ENCODE data around the gene GDAP2.

DNA sequence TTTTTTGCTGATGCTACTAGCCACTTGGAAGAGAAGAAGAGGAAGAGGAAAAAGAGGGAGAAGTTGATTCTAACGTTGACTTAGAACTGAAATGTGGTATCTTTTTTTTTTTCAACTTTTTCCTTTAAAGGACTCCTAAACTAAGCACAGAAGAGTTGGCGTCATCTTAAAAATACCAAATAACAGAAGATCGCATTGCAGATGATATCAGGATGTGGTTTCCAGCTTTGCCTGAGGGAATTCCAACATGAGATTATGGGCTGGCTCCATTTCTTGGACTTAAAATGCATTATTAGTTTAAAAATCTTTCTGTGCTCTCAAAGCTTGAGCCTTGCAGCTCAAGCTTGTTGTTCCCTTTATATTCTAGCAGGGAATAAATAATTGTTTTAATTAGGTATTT is 29.9 kb upstream of the GDAP2 start:
- TF ChIP-seq, protein P1, sequence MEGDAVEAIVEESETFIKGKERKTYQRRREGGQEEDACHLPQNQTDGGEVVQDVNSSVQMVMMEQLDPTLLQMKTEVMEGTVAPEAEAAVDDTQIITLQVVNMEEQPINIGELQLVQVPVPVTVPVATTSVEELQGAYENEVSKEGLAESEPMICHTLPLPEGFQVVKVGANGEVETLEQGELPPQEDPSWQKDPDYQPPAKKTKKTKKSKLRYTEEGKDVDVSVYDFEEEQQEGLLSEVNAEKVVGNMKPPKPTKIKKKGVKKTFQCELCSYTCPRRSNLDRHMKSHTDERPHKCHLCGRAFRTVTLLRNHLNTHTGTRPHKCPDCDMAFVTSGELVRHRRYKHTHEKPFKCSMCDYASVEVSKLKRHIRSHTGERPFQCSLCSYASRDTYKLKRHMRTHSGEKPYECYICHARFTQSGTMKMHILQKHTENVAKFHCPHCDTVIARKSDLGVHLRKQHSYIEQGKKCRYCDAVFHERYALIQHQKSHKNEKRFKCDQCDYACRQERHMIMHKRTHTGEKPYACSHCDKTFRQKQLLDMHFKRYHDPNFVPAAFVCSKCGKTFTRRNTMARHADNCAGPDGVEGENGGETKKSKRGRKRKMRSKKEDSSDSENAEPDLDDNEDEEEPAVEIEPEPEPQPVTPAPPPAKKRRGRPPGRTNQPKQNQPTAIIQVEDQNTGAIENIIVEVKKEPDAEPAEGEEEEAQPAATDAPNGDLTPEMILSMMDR (conservative IDR thresholded peaks at IDR 0.05; ENCODE audit: low read depth, low read length) = no peak
- TF ChIP-seq EZH2 (IDR thresholded peaks at IDR 0.05; ENCODE audit: borderline replicate concordance, low read depth, low read length, poor library complexity, severe bottlenecking) = no peak
